Ramos (cell line): ENCODE data around the gene CAPN12.

ENCODE experiments used
- in situ Hi-C: fragments of 300-500 bp; cut with MboI; formaldehyde crosslinking; loops from one replicate; pipeline ENCODE4 v1.14.3; 2022; ENCODE audit warnings: low sequenced_read_pairs; ENCODE audit not compliant: unreplicated experiment

The CAPN12 gene

DNA sequence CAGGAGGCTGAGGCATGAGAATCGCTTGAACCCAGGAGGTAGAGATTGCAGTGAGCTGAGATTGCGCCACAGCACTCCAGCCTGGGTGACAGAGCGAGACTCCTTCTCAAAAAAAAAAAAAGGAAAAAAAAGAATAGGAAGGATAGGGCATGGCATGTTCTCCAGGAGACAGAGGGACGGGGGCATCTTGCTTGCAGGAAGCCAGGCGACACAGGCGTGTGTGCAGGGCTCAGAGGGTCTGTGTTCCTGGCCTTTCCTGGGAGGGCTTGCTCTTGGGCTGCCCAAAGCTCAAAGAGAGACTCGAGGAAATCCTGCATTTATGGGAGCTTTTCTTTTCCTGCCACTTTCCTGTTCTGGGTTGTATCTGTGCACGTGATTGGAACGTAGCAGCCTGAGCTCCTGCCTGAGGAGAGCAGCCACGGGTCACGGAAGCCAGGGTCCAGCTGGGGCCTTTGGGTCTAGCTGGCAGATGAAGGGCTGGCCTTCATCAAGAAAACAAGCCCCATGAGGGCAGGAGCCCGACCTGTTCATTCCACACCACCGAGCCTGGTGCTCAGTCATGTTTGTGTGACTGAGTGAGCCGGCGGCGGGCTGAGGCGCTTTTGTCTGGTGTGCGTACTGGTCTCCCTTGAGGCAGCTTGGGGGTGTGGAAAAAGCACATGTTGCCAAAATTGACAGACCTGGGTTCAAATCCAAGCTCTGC, 44.5 kb downstream of the CAPN12 start:
- in situ Hi-C loops: no loop called here

DNA sequence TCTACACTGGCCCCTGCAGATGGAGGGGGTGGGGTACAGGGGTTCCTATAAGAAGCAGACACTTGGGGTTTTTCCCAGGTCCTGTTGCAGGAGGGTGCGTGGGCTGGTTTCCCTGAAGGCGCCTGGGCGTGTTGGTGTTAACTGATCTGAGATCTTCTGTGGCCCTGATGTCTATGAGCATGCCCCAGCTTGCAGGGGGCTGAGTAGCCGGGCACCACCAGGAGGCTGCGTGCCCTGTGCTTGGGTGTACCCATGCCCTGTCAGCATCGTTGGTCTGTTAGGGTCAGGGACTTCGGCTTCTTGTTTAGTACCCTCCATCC, 45.3 kb downstream of the CAPN12 start:
- in situ Hi-C loops: no loop called here

DNA sequence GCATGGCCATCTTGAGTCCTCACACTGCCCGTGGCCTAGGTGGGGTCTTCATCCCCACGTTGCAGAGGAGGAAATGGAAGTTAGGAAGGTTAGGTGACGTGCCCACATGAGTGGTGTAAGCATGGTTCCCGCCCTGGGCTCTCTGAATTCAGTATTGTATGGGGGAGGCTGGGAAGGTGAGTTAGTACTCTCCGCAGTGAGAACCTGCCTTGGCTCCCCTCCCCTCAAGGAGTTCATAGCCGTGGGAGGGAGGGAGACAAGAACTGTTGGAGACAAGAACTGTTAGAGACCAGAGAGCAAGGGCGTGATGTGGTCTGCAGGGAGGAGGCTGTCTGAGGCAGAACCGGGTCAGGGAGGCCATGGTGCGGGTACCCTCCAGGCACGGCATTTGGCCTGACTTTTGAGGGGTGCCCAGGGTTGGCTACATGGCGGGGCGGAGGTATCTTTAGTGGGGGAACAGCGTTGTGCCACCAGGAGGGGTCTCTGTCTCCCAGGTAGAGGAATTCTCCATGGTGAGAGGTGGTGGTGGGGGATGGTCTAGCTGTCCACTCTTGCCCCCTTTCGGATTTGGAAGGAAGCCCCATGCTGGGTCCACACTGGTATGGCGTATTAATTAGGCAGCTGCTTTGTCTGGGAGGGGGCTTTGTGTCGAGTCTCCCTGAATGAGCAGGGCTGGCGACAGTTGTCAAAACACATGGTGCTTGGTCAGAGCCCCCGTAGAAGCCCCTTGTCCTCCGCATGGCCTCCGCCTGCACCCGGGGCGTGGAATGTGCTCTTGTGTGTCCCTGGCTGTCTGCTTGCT, 45.8 kb downstream of the CAPN12 start:
- in situ Hi-C loops: no loop called here

DNA sequence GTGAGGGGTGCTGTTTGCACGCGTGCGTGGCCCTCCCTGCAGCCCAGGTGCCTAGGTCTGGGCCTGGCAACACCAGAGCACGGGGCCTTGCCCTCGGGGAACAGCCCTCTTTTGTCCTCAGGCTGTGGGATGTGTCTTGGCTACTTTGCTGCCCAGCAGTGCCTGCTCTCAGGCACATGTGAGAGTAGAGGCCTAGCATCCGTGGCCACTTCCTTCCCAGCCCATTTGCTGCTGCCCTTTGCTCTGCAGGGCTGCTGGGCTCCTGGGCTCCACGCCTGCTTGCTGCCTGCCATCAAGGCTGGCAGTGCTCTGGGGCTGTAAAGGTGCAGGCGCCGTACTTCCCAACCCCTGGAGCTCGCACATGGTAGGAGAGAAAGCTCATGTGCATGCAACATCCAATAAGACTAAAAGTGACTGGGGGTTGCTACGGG, 46.6 kb downstream of the CAPN12 start:
- in situ Hi-C loops: no loop called here

DNA sequence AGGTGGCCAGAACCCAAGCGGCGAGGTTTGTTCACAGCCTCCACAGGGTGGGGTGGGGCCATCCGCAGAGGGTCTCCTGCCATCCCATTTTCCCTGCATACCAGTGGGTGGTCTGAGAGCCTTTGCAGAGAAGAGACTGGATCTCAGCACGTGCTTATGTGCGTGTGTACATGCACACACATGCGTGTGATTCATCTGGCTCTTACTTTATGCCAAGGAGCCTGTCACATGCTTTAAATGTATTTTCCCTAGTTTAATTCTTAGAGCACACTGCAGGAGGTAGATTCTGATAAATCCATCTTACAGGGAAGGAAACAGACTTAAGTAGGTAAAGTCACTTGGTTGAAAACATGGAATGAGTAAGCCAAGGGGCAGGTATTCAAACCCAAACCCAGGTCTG, 47.1 kb downstream of the CAPN12 start:
- in situ Hi-C loops: no loop called here

DNA sequence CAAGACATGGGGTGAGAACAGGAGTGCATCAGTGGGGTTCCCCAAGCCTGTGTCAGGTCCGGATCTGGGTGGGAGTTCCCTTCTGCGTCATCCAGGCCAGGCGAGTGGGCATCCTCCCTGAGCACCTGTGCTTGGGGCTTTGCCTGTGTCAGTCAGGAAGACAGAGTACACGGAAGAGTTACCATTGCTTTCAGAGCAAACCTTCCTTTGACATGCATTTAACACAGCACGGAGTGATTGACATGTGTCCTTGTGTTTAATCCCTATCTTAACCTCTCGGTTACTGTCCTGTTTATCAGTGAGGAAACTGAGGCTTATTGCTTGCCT, 47.6 kb downstream of the CAPN12 start:
- in situ Hi-C loops: no loop called here

DNA sequence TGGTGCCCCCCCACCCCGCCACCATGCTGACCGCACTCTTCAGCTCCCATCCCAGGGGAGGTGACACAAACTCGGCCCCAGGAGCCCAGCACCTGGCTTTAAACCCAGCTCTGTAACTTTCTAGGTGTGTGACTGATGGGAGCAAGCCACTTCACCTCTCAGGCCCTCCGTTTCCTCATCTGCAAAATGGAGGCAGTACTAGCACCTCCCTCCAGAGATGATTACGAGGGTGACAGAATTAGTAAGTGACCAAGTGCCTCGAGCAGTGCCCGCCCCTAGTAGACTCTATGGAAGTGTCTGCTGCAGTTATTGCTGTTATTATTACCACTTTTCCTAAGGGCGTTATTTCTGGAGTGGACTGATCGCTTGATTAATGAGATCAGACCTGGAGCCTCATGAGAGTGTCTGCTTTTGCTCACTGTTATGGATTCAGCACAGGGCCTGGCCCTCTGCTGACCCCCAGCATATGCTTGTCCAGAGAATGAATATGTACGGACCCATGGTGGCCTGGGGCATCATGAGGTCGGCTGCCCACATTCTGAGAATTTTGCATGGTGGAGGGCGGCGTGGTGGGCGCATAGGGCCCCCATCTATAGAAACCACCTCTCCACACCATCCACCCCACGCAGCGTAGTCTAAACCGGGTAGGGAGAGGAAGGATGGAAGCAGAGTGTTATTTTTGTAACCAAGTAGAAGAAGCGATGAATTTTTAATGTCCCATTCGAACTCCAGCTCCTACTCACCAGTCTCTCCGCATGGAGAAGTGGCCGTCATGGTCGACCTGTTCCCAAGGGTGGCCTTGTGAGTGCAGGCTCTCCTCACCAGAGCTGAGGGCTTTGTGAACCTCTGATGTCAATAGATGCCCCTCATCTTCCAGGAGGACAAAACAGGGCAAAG, 48.2 kb downstream of the CAPN12 start:
- in situ Hi-C loops: no loop called here

DNA sequence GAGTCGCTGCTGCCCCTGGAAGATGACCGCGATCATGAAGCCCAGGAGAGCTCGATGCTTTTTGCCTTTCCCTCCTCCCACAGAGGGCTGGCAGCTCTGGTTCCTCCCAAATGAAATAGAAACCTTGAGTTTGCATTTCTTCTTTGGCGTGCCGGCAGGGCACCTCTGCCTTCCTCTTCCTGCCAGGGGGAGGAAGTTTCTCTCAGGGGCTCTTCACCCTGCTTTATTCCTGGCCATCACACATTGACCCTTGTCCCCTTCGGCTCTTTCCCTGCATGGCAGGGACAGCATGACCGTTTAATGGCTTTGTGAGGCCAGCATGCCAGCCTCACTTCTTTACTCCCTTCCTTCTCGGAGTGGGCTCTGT, 49.0 kb downstream of the CAPN12 start:
- in situ Hi-C loops: no loop called here

DNA sequence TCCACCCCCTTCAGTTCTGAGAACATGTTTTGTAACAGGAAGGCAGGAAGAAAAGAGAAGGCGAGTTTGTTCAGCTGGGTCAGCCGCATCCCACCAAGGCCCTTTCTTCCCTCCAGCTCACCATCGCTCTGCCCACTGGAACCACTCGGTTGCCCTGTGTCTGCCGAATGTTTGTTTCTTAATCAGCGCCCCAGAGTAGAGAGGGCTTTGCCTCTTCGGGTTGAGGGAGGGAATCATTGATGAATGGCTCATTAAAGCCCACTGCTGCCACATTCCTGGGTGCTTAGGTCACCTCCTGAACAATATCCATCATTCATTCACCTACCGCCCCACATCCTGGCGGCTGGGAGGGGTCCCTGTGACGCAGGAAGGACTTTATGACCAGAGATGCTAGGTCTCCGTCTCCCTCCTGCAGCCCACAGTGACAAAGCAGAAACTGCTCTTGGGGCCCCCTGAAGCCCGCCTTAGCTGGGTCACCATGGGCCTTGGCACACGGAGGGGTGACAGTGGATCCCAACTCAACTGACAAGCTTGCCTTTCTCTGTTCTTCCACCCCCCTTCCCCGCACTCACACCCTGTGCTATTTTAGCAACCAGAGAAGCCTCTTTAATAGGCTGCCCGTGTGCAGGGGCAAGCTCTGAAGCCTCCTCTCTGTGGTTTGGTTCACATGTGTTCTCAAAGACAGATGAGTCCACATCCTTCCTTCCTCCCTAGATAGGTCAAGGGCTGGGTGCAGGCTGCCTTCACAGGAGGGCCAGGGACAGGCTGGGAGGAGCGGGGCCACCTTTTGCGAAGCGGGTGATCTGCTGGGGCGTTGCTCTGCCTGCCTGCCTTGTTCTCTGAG, 50.7 kb downstream of the CAPN12 start:
- in situ Hi-C loops: no loop called here

DNA sequence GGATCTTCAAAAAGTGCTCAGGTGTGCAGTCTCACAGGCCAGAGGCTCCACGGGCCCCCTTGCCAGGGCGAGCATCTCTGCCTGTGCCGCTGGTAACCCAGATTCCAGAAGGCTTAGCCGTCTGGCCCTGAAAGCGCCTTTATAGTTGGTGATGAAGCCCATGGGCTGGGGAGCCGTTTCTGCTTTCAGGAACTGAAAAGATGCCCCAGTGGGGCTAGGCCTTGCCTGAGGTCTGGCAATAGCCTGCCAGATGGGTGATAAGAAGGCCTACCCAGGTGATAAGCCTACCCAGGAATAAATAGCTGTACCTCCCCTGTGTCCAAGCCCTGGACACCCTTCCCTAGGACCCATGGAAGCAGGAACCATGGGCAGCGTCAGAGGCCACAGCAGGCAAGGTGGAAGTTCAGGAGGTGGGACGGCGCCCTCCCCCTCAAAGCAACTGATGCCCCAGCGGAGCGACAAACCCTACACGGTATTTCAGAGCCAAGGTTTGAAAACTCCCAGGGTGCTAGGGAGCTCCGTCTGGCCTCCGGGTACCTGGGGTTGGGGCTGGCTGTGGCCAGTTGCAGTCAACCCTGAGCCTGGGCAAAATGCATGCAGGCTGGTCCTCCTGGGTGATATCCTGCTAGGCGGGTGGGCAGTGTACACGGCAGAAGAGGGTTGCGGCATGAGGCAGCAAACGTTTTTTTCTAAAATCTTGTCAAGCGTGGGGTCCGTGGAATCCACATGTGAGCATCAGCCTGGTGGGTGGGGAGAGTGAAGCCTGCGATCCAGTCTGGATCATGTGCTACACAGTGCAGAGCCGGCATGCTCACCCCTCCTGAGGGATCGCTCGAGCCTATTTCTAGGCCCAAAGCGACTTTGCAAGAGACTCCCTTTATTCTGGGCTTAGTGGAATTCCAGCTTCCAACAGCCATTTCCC, 51.6 kb downstream of the CAPN12 start:
- in situ Hi-C loops: no loop called here

DNA sequence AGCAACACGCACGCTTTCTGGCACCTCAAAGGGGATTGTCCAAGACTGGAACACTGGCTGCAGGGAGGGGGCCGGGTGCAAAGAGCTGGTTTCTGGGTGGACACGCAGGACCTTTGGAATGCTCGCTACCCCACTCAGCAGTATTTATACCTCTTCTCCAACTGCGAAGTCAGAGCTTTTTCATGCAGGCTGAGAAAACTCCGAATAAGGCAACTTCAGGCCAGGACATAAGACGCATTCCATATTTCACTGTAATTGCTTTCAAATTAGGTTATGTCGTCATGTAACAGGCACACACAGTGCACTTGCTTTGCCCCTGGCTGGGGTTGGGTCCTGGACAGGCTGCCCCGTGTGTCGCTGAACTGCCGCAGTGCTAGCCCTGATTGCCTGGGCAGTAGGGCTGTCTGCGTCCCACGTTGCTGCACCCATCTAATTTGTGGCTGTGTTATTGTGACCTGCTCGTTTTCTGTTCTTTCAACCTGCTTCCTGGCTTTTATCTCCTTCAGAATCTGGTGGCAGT, 52.3 kb downstream of the CAPN12 start:
- in situ Hi-C loops: no loop called here

DNA sequence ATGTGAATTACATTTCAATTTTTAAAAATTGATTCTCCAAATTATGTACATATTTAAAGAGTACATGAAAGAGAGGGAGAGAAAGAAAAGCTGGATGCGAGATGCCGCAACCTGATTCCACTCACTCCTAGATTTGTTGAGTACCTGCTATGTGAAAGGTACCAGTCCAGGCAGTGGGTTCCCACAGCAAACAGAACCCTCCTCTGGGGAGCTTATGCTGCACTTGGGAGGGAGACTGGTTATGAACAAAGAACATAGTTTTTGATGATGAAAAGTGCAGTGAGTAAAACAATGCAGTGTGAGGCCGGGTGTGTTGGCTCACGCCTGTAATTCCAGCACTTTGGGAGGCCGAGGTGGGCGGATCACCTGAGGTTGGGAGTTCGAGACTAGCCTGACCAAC, 53.4 kb downstream of the CAPN12 start:
- in situ Hi-C loops: no loop called here

DNA sequence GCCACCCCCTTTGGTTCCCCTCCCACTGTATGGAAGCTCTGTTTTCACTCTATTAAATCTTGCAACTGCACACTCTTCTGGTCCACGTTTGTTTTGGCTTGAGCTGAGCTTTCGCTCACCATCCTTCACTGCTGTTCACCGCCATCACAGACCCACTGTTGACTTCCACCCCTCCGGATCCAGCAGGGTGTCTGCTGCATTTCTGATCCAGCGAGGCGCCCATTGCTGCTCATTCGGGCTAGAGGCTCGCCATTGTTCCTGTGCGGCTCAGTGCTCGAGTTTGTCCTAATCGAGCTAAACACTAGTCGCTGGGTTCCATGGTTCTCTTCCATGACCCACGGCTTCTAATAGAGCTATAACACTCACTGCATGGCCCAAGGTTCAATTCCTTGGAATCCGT, 54.1 kb downstream of the CAPN12 start:
- in situ Hi-C loops: no loop called here

DNA sequence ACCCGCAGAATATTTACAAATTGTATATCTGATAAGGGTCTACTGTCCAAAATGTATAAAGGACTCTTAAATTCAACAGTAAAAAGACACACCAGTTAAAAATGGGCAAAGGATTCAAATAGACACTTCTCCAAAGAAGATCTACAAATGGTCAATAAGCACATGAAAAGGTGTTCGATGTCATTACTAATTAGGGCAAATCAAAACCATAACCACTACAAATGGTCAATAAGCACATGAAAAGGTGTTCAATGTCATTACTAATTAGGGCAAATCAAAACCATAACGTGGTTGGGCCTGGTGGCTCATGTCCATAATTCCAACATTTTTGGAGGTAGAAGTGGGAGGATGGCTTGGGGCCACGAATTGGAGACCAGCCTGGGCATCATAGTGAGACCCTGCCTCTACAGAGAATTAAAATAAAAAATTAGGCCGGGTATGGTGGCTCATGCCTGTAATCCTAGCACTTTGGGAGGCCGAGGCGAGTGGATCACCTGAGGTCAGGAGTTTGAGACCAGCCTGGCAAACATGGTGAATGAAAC, 56.4 kb downstream of the CAPN12 start:
- in situ Hi-C loops: no loop called here

DNA sequence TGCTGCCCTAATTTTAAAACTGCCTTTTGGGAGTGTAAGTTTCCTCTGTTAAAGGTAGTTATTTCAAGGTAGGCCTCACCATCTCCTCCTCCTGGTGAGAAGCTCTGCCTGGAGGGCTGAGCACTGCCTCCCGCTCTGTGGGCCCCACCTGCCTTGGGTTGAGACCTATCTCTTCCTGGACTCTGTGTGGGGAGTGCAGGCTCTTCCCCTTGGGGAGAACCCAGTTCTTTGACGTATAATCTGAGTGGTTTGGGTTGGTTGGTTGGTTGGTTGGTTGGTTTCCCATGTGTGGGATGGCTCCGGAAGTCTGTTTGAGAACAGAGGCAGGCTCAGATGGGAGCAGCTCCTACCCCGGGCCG, 57.8 kb downstream of the CAPN12 start:
- in situ Hi-C loops: no loop called here

DNA sequence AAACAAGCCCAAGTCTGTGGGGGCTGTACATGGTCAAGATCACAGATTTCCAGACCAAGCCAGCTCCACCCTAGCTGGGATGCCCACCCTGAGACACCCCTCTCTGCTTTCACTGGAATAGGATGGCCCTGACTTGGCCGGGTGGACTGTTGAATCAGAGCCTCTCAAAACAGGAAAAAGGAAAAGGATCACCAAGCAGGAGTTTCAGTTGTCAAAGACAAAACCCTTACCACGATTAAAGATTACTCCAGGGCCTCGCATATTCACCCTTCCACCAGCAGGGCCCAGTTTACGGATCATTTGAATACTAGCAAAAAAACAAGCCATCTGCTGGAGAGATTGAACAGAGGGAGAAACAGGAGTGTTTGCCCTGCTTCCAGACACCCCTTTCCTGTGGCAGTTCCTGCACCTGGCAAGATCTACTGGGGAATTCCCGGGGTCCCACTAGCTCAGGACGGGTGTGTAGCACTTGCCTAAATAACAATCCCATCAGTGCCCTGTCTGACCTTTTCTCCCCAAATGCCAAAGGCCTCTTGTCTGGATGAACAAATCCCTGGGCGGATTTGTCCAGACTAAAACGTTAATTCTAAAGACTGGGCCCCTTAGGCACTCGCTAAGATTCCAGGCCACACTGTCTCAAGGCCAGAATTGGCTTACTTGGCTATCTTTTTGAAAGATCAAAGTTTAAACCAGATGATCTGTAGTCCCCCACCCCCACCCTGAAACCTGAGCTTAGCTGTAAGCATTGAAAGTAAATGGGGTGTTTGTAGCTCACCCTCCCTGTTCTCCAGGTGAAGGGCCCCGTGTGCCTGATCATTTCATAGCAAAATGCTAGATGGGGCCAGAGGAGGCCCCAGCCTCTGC, 58.4 kb downstream of the CAPN12 start:
- in situ Hi-C loops: no loop called here

DNA sequence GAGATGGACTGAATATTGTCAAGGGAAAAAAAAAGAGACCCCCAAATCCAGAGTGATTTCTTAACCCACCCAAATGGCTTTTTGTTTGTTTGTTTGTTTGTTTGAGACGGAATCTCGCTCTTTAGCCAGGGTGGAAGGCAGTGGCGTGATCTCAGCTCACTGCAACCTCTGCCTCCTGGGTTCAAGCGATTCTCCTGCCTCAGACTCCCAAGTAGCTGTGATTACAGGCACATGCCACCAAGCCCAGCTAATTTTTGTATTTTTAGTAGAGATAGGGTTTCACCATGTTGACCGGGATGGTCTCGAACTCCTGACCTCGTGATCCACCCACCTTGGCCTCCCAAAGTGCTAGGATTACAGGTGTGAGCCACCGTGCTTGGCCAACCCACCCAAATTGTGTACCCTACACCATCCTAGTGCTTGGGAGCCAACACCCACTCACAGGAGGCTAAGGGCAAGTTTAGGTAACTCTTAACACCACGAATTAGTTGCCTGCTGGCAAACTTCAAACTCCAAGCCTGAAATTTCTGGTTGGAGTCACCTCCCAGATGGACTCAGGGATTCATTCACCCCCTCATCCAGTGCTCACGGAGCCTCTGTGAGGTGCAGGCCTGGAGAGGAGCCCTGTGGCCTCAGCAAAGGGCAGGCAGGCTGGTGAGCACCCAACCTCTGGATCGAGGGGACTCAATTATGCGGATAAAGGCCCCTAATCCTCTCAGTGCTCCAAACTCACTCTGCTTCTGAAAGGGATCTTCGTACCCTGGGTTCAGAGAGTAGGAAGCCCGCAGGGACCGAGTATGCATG, 59.2 kb downstream of the CAPN12 start:
- in situ Hi-C loops: no loop called here
